Measurements from ENCODE around the gene DAPK1.

DAPK1 gene

DNA sequence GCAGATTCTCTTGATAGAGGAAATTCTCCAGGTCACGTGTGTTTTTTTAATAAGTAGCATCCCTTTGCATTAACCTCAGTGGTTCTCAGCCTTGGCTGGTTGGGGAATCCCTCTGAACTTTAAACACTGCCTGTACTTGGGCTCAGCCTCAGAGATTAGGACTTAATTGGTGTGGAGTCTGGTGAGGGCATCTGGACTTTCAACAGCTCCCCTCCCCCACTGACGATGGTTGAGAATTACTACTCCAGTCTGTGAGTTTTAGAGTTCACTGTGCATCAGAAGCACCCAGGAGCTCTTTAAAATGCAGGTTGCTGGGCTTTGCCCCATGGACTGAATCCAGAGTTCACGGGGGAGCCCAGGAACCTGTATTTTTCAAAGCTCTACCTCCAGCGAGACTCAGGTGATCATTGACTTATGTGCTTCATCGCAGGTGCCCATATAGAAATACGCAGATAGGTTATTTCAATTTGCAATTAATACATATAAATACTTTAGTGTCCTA lies 71.4 kb downstream of the DAPK1 start:
- DNase-seq (ENCODE audit: low read depth): no peak

DNA sequence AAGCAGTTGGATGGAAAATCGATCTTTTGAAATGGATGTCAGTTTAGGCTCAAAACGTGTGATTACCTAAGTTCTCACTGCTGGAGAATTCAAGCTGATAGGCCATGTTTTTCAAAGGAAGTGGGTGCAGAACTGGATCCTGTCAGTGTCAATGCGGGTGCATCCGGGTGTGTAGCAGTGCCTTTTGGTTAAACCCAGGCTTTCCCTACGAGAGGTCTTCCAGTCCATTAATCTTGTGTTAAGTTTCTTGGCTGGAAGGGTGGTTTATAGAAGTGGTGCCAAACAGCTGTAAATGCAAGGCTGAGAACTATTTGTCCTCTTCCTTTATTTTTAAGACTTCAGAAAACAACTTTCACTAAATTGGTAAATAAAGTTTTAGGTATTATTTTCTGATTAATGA lies 71.9 kb downstream of the DAPK1 start:
- DNase-seq (ENCODE audit: low read depth): no peak

DNA sequence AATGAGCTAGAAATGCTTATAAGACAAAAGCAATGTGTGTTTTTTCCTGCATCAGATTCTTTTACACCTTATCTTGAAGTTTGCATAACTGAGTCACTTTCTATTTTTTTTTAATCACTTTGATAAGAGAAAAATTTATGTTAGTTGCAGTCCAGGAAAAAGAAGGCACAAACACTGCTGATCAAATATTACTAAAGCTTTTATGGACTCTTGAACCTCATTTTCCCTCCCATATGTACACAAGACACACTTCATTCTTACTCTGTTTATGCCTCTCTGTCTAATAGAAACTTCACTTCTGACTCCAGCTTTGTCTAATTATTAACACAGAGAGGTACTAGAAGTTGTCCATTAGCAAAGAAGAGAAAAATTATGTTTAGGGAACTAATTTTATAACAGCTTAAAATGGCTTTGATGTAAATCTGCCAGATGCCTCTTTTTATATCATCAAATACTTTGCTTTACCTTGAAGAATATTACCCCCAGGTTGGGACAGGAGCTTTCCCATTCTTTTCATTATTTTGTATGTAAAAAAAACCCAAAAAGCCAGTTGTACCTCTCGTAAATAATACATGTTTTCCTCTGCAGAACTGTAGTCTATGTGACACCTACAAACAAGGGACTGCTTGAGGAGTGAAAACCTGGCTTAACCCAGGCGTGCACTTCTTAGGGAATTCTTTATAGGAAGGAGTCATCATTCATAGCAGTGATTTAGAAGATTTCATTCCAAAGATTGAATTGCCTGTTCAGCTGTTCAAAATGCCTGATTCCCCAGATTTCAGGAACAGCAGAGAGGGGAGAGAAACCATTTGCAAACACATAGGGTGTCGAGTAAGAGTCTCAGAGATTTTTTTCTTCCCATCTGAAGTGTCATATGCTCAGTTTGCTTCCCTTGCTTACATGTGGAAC lies 72.6 kb downstream of the DAPK1 start:
- no peak for DNase-seq (ENCODE audit: low read depth)

DNA sequence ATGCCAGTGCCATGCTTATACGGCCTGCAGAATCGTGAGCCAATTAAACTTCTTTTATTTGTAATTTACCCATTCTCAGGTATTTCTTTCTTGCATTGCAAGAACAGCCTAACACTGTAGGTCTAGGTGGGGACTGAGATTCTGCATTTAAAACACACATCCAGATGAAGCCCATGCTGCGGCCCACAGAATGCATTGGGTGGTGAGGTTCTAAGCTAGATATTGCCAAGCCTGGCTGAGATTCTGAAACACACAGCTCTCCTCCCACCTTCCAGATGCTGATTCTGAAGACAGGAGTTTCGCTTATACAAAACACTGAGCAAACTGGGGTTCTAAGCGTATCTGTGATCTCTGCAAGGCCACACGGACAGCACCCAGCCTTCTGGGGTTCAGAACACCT lies 75.1 kb downstream of the DAPK1 start:
- no peak for DNase-seq (ENCODE audit: low read depth)

DNA sequence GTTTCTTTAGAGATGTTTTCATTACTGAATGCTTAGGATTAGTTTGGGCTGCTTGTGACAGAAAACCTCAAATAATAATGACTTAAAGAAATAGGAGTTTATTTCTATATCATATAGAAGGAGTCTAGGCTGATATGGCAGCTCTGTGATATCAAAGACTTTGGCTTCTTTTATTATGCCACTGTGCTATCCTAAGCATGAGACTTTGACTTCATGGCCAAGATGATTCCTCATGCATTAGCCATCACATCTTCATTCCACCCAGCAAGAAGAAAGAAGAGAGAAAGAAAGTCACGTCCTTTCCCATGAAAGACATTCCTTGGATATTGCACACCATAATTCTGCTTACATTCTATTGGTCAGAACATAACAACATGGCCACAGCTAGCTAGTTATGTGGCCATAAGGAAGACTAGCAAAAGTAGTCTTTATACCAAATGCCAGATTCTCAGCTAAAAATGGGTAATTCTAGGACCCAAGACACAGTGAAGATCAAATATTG lies 76.2 kb downstream of the DAPK1 start:
- no peak for DNase-seq (ENCODE audit: low read depth)

DNA sequence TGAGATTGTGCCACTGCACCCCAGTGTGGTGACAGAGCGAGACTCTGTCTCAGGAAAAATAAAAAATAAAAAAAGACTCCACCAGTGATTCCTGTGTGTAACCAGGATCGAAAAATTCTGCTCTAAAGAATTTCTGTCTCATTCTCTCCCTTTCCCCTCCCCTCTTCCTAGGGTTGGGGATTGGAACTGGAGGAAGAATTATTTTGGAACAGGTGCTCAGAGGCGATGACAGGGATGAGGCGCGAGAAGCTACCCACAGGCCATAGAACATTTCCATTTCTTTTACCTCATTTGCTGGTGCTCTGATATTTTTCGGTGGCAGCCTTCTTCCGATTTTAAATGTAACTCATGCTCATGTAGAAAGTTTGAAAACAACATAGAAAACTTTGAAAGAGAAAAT lies 80.1 kb downstream of the DAPK1 start:
- no peak for DNase-seq (ENCODE audit: low read depth)

DNA sequence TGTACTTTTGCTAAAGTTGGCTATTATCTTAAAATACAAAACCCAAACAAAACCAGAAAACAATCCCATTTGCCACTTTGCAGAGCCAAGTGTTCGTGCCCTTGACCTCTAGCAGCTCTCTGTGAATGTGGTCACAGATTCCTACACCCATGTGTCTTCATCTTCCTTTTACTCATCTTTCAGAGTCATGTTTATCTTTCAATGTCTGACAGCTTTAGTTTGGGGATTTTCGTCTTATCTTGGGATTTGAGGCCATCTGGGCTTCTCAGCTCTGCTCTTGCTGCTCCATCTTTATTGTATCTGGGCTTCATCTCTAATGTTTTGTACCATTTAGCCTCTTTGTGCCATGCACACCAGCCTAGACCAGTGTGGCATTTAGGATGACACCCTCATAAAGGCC lies 81.0 kb downstream of the DAPK1 start:
- DNase-seq (ENCODE audit: low read depth): no peak

DNA sequence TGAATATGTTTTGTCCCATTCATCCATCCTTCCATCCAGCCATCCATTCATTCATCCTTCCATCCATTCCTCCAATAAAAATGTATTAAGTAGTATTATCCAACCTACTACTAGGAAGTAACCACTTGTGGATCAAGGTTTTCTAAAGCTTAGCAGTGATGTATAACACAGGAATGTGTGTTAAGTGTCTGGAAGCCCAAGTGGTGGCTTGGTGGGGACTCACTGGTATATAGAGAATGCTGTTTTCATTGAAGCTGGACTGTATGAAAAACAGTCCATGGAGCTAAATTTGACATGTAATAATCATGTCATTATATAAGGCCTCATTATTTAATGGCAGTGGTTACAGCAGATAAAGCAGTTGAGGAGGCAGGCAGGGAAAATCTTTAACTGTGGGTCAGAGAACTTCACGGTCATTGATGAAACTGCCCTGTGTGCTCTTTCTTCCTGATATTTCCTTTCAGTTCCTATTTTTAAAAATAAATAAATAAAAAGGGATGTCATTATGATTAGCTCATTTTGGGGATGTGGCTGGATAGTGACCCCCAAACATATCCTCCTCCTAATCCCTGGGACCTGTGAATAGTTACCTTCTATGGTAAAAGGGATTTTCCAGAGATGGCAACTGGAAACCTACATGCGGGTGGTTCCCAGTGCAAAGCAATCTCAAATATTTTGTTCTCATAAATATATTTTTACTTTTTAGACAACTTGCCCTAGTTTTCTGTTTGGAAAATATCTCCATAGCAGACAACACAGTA lies 82.3 kb downstream of the DAPK1 start:
- no peak for DNase-seq (ENCODE audit: low read depth)

DNA sequence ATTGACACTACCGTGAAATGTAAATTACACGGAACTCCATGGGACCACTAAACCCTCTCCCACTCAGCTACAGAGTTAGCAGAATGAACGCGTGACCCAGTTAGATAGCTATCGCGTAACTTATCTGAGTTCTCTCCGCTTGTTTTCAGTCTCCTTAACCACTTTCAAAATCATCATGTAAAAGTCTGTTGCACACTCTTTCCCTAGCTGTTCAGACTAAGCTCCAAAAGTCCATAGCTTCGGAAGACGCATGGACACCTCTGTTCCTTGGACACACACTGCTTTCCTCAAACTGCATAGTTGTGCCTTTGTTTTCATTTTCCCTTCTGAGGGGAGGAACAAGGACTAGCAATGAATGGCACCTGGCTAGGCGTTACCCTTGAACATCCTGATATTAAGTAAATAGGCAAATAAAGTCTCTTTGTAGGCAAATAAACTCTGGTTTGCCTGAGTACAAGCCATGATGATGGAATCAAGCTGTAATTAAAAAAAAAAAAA lies 83.3 kb downstream of the DAPK1 start:
- no peak for DNase-seq (ENCODE audit: low read depth)

DNA sequence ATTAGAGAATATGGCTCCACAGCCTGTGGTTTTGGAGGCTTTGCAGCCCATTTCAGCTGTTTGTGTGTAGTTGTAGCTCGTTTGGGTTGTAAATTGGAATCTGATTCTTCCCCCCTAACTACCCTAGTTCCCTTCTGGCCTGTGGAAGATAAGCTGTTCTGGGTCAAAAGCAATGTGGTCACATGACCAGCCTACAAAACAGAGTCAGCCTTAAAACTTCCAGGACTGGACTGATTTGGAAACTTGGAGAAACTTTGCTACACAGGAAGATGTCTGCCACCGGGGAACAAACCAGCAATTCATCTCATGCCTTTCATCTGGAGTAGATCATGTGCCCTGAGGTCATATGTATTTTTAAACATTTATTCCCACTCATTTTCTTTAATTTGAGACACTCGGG lies 83.8 kb downstream of the DAPK1 start:
- peak; percentile 40 for DNase-seq (ENCODE audit: low read depth)

DNA sequence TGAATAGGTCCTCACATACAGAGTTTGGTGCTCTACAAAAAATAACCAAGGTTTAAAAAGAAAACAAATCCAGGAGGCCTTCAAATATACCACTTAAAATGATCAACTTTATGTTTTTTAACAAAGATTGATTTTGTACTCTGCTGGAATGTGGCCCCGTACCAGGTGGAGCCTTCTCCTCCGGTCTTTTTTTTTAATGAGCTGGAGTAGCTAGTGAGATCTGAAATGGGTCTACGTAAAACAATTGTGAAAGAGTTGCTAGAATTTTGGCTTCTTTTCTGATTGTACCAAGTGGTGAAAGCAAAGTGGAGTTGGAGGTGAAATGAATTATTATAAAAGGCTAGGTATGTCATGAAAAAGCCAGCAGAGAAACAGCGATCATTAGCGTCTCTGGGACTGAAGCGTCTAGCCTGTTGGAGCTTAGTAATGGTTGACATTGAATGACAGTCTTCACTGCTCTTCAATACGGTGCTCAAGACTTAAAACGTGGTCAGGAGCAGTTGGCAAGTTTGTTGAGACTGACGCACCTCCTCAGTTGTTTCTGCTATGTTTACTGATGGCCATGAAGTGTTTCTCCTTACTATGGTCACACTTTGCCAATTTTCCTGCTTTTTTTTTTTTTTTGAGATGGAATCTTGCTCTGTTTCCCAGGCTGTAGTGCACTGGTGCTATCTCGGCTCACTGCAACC lies 84.4 kb downstream of the DAPK1 start:
- no peak for DNase-seq (ENCODE audit: low read depth)

DNA sequence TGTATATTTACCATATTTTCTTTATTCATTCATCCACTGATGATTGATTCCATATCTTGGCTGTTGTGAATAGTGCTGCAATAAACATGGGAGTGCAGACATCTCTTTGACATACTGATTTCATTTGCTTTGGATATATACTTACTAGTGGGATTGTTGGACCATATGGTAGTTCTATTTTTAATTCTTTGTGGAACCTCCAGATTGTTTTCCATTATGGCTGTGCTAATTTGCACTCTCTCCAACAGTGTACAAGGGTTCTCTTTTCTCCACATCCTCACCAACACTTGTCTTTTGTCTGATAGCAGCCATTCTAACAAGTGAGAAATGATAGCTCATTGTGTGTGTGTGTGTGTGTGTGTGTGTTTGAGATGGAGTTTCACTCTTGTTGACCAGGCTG lies 86.7 kb downstream of the DAPK1 start:
- DNase-seq (ENCODE audit: low read depth): no peak

DNA sequence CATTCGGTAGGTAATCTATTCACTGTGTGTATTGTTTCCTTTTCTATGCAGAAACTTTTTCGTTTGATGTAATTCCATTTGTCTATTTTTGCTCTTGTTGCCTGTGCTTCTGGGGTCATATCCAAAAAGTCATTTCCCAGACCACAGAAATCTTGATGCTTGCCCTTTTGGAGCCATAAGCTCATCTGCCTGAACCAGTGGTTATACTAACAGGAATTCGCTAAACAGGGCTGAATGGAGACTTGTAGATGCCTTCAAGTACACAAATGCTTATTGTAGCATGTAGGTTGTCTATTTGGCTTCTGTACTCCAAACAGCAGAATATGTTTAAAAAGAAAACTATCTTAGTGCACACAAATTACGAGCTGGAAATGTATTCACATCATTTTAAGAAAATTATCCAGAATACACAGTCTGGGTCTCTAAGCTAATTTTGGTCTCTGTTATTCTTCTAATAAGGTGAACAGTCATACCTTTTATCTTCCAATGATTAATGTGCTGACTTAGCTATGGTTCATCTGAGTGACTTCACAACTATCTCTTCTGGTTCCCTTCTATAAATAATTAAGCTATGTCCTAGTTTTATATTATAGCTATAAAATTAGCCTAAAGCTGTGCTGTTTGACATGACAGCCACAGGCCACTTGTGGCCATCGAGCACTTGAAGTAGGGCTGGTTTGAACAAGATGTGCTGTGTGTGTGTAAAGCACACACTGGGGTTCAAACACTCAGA lies 87.6 kb downstream of the DAPK1 start:
- no peak for DNase-seq (ENCODE audit: low read depth)

DNA sequence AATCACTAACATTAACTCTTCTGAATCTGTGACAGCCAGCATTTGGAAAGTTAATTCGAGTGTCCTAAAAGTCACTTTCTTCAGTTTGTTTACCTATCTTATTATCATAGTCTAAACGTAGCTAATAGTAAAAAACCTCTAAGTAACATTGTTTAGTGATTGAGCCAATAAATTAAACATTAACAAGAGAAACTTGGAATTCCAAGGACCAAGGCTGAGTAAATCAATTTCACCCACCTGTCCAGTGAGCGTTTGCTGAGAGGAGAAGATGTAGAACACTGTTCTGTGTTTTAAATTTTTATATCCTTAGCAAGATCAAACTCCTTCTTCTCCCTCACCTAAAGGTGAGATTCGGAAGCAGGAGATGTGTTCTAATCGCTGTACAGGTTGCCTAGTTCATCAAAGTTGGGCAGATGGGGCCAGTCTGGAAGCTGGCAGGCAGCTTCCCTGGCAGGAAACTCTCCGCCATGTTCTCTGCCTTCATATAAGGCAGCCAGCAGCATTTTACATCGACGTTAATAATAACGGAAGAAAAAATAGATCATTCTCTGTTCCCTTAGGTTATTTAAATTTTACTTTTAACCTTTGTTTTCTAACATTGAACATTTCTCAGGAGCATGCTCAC lies 89.2 kb downstream of the DAPK1 start:
- DNase-seq (ENCODE audit: low read depth): no peak

DNA sequence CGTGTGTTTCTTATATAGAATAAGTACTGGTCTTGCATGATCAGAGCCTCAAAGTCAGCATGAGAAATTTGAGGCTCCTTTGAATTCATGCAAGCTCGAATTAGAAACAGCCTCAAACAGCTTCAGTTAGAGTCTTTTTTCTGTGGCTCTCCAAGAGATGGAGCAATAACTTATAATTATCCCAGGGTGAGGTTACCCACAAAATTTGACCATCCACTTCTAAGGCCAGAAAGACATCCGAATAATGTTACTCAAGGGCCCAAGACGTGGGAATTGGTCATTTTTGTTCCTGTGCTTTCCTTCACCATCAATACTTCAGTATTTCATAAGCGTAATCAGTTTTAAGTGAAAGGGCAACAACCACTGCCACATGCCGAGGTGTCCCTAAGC lies 89.7 kb downstream of the DAPK1 start:
- DNase-seq (ENCODE audit: low read depth): peak; percentile 18

DNA sequence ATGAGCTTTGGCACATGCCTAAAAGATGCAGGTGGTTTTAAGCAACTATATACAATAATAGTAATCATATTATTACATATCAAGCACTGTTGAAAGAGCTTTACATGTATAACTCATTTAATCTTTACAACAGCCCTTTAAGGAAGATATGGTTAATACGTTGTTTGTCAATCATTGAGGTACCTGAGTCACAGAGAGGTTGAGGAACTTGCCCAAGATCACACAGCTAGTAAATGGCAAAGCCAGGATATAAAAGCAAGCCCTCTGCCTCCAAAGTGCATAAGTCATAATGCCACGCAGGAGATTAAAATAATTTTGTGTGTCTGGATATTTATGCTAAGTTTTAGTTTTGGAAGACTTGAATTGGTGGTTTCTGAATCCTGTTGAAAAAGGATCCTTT lies 90.2 kb downstream of the DAPK1 start:
- DNase-seq (ENCODE audit: low read depth): no peak

DNA sequence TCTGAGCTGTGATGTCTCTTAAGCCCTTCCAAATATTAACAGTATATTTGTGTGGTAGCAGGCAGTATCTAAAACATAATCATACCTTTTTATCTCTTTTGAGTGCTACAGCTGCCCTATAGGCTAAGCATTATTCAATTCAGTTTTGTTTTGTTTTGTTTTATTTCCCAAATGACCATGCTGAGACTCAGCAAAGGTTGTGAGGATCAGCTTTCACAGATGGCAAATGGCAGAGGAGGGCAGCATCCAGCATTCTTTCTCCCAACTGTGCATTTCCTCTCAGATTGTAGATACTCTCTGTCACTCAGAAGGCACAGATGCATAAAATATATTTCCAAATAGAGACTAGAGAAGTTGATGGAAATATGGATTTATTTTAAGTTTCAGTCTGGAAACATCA lies 90.7 kb downstream of the DAPK1 start:
- DNase-seq (ENCODE audit: low read depth): no peak

DNA sequence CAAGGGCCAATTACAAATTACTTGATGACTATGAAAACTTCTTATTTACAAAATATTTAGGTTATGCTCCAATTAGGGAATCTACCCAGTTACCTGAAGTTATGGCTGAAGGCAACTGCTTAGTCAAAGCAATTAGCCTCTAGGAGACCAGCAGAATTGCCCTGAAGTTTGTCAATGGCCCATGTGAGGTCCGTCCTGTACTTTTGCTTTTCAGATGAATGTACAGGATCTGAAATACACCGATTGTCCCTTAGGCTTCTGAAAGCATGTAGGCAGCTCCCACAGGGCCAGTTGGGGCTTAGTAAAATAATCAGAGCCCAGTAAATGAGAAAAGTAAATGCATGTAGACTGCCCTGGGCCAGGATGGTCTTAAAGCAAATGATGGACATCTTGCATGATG lies 93.3 kb downstream of the DAPK1 start:
- no peak for DNase-seq (ENCODE audit: low read depth)

DNA sequence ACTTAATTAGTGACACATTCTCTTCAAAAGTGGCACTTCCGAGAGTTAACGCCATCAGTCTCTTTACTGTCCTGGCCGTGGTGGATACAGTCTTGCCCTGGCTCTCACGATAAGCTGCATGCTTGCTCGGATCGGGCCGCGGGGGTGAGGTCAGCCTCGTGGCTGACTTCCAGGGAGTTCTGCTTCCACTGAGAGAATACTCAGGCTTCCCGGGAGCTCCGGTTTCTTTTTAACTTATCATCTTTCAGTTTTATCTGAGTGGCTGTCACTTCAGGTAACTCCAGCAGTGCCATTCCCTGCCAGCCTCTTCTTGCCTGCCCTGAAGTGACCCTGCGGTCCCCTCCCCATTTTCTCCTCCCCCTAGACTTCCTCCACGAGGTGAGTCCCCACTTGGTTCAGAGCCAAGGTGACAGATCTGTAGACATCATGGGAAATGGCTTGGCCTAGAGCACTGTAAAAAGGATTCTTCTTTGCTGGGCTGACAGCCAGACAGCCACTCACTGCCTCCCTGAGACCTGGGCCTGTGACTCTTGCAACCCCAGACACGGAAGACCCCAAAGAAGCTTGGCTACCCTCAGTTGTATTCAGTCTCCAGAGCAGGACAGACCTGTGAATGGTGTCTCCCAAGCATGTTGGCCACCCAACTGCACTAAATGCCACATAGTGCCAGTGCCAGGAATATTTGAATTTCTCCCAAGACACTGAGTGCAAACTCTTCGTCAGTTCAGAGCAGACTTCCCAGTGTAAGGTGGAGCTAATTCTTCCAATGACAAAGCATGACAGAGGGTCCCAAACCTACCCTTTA lies 95.1 kb downstream of the DAPK1 start:
- DNase-seq (ENCODE audit: low read depth): peak; percentile 37

DNA sequence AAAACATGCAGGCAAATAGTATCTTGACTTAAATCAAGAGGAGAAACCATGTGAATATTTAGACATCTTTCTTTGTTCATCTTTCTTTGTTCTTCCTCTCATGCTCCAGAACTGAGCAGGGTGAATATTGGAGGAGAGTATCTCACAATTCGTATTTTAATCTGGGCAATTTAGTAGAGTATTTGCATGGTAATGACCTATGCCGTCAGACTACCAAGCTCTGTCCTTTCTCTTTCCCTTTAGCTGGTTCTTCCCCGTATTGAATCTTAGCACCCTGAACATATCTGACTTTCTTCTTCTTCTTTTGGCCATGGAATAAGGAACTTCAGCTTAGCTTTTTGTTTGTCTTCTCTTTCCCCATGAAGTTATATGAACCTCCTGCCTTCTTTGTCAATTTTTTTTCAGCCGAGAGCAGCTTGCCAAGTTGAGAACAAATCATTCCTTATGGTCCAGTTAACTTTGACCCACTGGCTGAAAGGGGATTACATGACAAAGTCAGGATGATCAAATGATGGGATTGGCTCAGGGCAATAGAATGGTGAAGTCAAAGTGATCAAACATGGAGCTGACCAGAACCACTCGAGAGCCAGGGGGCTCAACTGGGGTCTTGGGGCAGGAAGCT lies 95.8 kb downstream of the DAPK1 start:
- no peak for DNase-seq (ENCODE audit: low read depth)

Data from stromal cell of bone marrow (primary cell).